Activated naive CD4-positive, alpha-beta T cell treated with anti-CD3 and anti-CD28 coated beads, Interleukin-2, amount 50 U/mL, for 16 hours (primary cell): ENCODE data around the gene PLEKHH3.
"Not testable (repeated sequence)": the region's sequence is repeated elsewhere in the genome, so short reads cannot be mapped to it uniquely, and the experiment has no call there.

Experiments
- DNase-seq: peaks from one replicate; pipeline ENCODE4 v3.0.0-alpha.2; 2020

Gene PLEKHH3

GRCh38 chr17:42670789-42671657, 5.8 kb downstream of the PLEKHH3 start:
- DNase-seq: no peak

DNA sequence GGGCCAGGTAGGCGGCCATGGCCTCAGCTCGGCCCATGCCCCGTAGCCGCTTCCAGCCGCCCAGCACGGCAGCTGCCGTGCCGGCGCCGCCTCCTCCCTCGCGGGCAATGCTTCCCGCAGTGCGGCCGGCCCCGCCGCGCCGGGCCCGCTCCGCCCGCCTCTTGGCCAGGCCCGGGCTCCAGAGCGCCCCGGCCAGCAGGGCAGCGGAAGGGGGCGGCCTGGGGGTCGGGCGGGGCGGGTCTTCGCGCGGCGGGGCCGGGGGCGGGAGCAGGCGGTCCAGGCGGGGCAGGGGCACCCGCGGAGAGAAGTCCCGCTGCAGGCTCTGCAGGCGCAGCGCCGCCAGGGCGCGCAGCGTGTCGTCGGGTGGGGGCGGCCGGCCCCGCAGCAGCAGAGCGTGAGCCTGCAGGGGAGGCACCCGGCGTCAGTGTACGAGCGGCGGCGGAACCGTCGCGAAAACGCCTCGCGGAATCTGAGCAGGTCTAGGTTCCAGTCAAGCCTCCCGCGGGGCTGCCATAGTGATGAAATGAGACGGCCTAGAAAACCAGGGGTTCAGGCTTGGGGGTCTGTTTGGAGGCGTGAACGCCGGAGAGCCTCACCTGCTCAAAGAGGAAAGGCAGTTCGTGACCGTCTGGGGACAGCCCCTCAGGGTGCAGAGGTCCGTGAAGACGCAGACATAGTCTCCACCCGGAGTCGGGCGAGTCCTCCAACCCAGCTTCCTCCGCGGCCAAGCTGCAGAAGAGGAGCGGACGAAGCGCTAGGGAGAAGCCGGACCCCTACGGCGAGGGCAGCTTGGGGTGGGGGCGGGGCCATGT, 6.6 kb downstream of the PLEKHH3 start:
- peak; percentile 64 for DNase-seq

DNA sequence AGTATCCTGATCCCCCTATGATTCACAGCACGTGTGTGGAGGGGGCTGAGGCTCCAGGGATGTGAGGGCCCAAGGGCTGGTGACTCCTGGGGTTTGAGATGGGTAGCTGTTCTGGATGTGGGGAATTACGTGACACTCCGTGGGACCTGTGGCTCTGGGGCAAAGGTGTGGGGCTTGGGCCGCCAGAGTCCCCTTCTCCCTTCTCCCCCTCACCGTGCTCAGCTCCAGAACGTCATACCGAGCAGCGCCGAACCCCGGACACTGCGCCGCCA, 7.2 kb downstream of the PLEKHH3 start:
- no peak for DNase-seq

DNA sequence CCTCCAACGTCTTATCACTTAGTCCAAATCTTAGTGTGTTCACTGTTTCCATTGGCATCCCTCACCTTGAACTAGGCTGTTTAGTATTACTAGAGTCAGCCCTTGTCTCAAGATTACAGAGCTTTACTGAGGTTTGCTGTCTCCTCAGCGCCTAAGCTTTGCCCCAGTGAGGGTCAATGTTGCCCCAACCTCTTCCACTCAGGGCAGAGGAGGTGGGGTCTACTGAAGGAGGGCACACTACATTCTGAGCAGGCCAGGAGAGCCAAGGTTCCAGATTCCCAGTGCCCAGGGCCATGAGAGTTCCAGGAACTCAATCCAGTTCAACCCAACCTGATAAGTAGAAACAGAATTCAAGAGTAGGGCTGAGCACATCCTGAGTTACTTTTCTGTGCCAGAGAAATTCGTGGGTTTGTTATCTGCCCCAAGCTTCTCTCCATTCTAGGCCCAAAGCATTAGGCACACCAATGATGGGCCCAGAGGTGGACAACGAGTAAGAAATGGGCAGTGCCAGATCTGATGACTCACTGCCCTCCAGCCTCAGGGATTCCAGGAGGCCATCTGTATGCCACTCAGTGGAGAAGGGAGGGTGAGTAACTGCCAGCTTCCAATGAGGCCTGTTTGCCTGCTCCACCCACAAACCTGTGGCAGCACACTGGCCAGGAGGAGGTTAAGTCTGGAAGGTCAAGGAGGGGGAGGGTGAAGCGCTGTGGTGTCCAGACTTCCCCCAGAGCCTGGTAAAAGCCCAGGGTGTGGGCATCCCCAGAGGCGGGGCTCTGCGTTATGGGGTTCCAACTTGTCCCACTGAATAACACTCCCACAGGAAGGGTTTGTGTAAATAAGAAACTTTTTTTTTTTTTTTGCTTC, 9.5 kb downstream of the PLEKHH3 start:
- DNase-seq: no peak

DNA sequence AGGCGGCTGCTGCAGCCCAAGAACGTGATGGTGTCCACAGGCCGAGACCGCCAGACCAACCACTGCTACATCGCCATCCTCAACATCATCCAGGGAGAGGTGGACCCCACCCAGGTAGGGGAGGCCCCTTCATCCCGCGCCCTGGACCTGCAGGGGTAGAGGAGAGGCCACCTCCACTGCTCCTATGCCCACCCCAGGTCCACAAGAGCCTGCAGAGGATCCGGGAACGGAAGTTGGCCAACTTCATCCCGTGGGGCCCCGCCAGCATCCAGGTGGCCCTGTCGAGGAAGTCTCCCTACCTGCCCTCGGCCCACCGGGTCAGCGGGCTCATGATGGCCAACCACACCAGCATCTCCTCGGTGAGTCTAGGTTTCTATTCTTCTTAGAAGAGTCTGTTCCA, 10.7 kb downstream of the PLEKHH3 start:
- not testable (repeated sequence) for DNase-seq

DNA sequence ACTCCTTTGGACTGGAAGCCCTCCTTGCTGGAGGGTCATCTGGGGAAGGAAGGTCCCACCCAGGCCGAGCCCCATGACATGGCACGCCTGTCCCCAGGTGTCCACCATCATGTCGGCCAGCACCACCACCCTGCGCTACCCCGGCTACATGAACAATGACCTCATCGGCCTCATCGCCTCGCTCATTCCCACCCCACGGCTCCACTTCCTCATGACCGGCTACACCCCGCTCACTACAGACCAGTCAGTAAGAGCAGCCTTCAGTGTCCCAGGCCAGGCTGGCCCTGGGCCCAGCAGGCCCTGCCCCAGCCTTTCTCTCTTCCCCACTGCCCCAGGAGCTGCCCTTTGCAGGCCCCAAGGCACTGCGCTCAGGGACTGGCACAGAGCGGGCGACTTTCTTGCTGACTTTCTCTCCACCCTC, 11.2 kb downstream of the PLEKHH3 start:
- no peak for DNase-seq

- no peak for DNase-seq
Measured at GRCh38 chr17:42660692-42661345, 16.0 kb downstream of the PLEKHH3 start.

DNA sequence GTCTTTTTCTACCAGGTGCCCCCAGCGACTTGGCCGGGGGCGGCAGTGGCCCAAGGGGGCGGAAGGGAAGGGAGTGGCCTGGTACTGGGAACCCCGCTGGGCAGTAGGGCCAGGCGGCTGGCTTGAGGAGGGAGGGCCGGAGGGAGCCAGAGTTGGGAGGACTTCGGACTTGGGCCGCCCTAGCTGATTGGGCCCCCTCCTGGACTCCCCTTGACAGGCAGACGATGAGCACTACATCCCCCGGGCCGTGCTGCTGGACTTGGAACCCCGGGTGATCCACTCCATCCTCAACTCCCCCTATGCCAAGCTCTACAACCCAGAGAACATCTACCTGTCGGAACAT, 16.9 kb downstream of the PLEKHH3 start:
- not testable (repeated sequence) for DNase-seq

DNA sequence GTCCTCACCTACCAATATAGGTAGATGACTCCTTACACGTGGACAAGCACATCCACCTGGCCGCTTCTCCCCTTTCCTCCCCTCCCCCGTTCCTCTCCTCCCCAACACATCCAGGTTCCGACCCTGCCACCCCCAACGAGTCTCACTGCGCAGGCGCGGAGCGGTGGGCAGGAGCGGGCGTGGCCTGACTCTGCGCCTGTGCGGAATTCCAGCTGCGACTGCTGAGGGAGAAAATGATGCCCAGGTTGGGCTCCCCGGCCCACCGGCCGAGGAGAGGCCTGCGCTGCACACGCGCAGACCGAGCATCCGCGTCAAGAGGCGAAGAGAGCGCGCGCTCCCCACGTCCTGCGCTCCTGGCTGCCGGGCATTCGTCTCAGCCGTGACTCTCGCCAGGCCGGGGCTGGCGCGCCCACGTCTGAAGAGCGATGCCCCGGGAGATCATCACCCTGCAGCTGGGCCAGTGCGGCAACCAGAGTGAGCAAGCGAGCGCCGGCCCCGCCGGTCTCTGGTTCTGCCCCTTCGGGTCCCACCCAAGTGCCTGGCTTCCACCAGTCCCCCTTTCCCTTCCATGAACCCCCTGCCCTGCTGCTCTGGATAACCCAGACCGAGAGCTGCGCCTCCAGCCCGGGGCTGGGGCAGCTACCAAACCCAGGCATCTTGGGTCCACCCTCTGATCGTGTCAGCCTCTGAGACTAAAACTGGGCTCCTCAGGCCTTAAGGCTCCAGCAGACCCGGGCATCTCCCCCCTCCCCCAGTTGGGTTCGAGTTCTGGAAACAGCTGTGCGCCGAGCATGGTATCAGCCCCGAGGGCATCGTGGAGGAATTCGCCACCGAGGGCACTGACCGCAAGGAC, 17.5 kb downstream of the PLEKHH3 start, which contains the start of gene TUBG2:
TUBG2 (plus strand) TSS at position 206 of the 853 bp plus-strand sequence; CDS start at position 426, 220 bp downstream.
- peak; percentile 82 for DNase-seq

GRCh38 chr17:42657824-42658588, 18.8 kb downstream of the PLEKHH3 start:
- no peak for DNase-seq

DNA sequence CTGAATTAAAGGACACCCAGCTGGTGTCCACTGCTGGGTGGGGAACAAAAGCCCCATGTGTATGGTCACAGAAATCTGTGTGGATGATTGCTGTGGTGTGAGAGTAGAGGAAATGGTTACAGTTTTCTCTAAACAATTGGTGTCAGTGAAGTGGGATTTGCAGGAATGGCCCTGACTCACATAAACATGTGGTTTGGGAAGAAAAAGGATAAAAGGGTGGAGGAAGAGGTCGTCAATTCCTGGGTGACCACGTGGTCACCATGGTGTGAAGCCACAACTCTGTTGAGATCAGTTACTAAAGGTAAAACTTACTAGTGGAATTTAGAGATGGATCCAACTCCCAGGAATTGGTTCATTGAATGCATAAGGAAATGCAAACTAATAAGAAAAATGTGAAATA, 21.3 kb downstream of the PLEKHH3 start:
- no peak for DNase-seq

GRCh38 chr17:42653179-42654124, 23.3 kb downstream of the PLEKHH3 start:
- no peak for DNase-seq

GRCh38 chr17:42651392-42651791, 25.4 kb downstream of the PLEKHH3 start:
- no peak for DNase-seq

DNA sequence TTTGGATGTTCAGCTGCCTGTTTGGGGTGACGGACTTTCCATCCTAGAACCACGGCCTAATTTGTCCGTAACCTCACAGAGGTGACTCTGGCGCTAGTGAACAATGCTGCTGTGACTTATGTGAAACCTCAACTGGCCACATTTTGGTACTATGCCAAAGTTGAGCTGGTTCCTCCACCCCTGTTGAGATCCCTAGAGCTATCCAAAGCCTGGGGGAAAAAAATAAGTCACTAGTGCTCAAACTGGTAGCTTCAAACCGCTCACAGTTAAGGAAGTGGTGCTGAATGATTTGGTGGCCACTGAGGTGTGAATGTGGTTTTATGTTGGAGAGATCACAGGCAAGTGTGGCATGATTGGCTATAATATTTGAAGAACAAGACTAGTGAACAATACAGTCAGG, 29.0 kb downstream of the PLEKHH3 start:
- DNase-seq: no peak

DNA sequence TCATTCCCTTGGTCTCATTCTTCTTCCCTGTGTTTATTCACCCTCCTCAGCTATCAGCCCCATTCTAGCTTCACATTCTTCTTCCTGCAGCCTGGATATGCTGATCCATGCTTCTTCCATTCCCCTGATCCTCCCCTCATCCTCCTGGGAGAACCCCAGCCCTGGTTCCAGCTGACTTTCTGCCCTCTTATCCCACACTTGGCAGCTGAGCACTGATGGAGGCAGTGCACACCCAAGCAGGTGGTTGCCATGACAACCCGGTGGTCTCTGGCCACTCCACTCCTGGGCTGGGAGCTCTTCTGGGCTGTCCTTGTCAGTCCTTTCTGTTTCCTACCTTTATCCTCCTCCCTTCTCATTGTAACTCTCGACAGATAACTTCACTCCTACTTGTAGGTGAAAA, 34.5 kb downstream of the PLEKHH3 start:
- no peak for DNase-seq

DNA sequence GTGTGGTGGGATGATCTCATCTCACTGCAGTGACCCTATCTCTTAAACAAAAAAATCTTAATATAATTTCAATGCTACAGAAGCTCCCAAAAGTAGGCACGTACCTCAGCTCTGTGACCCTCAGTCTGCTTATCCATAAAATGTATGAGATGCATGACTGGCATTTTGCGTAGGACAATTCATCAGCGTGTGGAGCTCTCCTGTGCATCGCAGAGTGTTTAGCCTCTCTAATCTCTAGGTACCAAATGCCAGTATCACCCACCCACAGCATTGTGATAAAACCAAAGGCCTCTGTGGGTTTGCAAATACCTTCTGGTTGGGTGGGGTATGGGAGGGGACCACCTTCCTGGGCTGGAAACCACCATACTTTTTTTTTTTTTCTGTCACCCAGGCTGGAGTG, 36.7 kb downstream of the PLEKHH3 start:
- DNase-seq: no peak

GRCh38 chr17:42639525-42640113, 37.2 kb downstream of the PLEKHH3 start:
- no peak for DNase-seq

GRCh38 chr17:42632949-42633444, 43.8 kb downstream of the PLEKHH3 start:
- no peak for DNase-seq

- DNase-seq: no peak
Measured at GRCh38 chr17:42629411-42630009, 47.3 kb downstream of the PLEKHH3 start.
